HG03571 (cell line): ENCODE results near the gene ILF2.
"Not testable (repeated sequence)": the region's sequence is repeated elsewhere in the genome, so short reads cannot be mapped to it uniquely, and the experiment has no call there.

Source experiments
- ATAC-seq: cut with Tn5 transposase; IDR thresholded peaks from one replicate; pipeline ENCODE4 v1.9.1; 2021; ENCODE audit not compliant: unreplicated experiment

The ILF2 gene

GRCh38 chr1:153649137-153649862, 21.5 kb downstream of the ILF2 start:
- no peak for ATAC-seq

GRCh38 chr1:153648000-153648643, 22.7 kb downstream of the ILF2 start:
- ATAC-seq = no peak

- no peak for ATAC-seq
Observed at GRCh38 chr1:153647346-153647714, 23.5 kb downstream of the ILF2 start.

- ATAC-seq = no peak
Observed at GRCh38 chr1:153646672-153647345, 24.0 kb downstream of the ILF2 start.

GRCh38 chr1:153643816-153644215, 27.0 kb downstream of the ILF2 start:
- no peak for ATAC-seq

- no peak for ATAC-seq
Observed at GRCh38 chr1:153643100-153643499, 27.7 kb downstream of the ILF2 start.

- no peak for ATAC-seq
Observed at GRCh38 chr1:153642161-153642560, 28.6 kb downstream of the ILF2 start.

GRCh38 chr1:153640861-153641260, 29.9 kb downstream of the ILF2 start:
- no peak for ATAC-seq

- not testable (repeated sequence) for ATAC-seq
Observed at GRCh38 chr1:153640213-153640612, 30.6 kb downstream of the ILF2 start.

GRCh38 chr1:153639280-153639679, 31.5 kb downstream of the ILF2 start:
- no peak for ATAC-seq

- no peak for ATAC-seq
Observed at GRCh38 chr1:153638261-153638660, 32.5 kb downstream of the ILF2 start.

GRCh38 chr1:153636312-153636711, 34.5 kb downstream of the ILF2 start:
- ATAC-seq = no peak

- ATAC-seq = no peak
Observed at GRCh38 chr1:153635872-153636271, 34.9 kb downstream of the ILF2 start.

GRCh38 chr1:153633754-153634665, 36.8 kb downstream of the ILF2 start, which contains the start of gene CHTOP:
CHTOP (plus strand) TSS chr1:153634066; CDS start chr1:153636589, 2,523 bp downstream.
- ATAC-seq = peak; percentile 81

GRCh38 chr1:153633161-153633753, 37.5 kb downstream of the ILF2 start:
- ATAC-seq = no peak

GRCh38 chr1:153631047-153632022, 39.5 kb downstream of the ILF2 start:
- no peak for ATAC-seq

- ATAC-seq = no peak
Observed at GRCh38 chr1:153630384-153630783, 40.4 kb downstream of the ILF2 start.

- no peak for ATAC-seq
Observed at GRCh38 chr1:153629971-153630370, 40.8 kb downstream of the ILF2 start.

GRCh38 chr1:153629343-153629665, 41.5 kb downstream of the ILF2 start:
- ATAC-seq = no peak
